Ramos (cell line): ENCODE results near the gene ANKS1A.
"Not testable (repeated sequence)": the region's sequence is repeated elsewhere in the genome, so short reads cannot be mapped to it uniquely, and the experiment has no call there.

Experiments
- in situ Hi-C: fragments of 300-500 bp; cut with MboI; formaldehyde crosslinking; loops from one replicate; pipeline ENCODE4 v1.14.3; 2022; ENCODE audit warnings: low sequenced_read_pairs; ENCODE audit not compliant: unreplicated experiment

Gene ANKS1A

GRCh38 chr6:34984416-34984815, 95.4 kb downstream of the ANKS1A start:
- in situ Hi-C loops: loop anchor here (10.0 kb wide), 1 partner anchor 150 kb away; no protein-coding TSS in a partner anchor

- in situ Hi-C loops: loop anchor here (10.0 kb wide), 1 partner anchor 150 kb away; no protein-coding TSS in a partner anchor
These were observed 96.2 kb downstream of the ANKS1A start for GRCh38 chr6:34985236-34985635.

- in situ Hi-C loops: loop anchor here (10.0 kb wide), 1 partner anchor 148 kb away; no protein-coding TSS in a partner anchor
These were observed 97.8 kb downstream of the ANKS1A start for GRCh38 chr6:34986845-34987246.

- in situ Hi-C loops: loop anchor here (10.0 kb wide), 1 partner anchor 147 kb away; no protein-coding TSS in a partner anchor
These were observed 98.5 kb downstream of the ANKS1A start for GRCh38 chr6:34987506-34987905.

GRCh38 chr6:34990971-34991560, 102.0 kb downstream of the ANKS1A start:
- in situ Hi-C loops: no loop called here

GRCh38 chr6:34992376-34992775, 103.3 kb downstream of the ANKS1A start:
- in situ Hi-C loops: no loop called here

- in situ Hi-C loops: no loop called here
These were observed 104.2 kb downstream of the ANKS1A start for GRCh38 chr6:34993213-34993612.

GRCh38 chr6:34994693-34995092, 105.6 kb downstream of the ANKS1A start:
- in situ Hi-C loops: no loop called here

GRCh38 chr6:34998417-34998816, 109.4 kb downstream of the ANKS1A start:
- in situ Hi-C loops: not testable (repeated sequence)

- in situ Hi-C loops: not testable (repeated sequence)
These were observed 110.1 kb downstream of the ANKS1A start for GRCh38 chr6:34999153-34999552.

- in situ Hi-C loops: not testable (repeated sequence)
These were observed 110.9 kb downstream of the ANKS1A start for GRCh38 chr6:34999962-35000361.

GRCh38 chr6:35001349-35001748, 112.3 kb downstream of the ANKS1A start:
- in situ Hi-C loops: not testable (repeated sequence)

GRCh38 chr6:35003886-35004530, 115.0 kb downstream of the ANKS1A start:
- in situ Hi-C loops: not testable (repeated sequence)

- in situ Hi-C loops: no loop called here
These were observed 118.0 kb downstream of the ANKS1A start for GRCh38 chr6:35007016-35007415.

GRCh38 chr6:35008858-35009257, 119.8 kb downstream of the ANKS1A start:
- in situ Hi-C loops: no loop called here

- in situ Hi-C loops: no loop called here
These were observed 122.3 kb downstream of the ANKS1A start for GRCh38 chr6:35011096-35012041.

- in situ Hi-C loops: no loop called here
These were observed 124.6 kb downstream of the ANKS1A start for GRCh38 chr6:35013701-35014100.

GRCh38 chr6:35014341-35014740, 125.3 kb downstream of the ANKS1A start:
- in situ Hi-C loops: no loop called here

GRCh38 chr6:35014786-35015185, 125.7 kb downstream of the ANKS1A start:
- in situ Hi-C loops: no loop called here

GRCh38 chr6:35015476-35015875, 126.4 kb downstream of the ANKS1A start:
- in situ Hi-C loops: no loop called here

- in situ Hi-C loops: no loop called here
These were observed 126.9 kb downstream of the ANKS1A start for GRCh38 chr6:35015996-35016395.
